Measurements from ENCODE around the gene KRTAP2-4.

DNA sequence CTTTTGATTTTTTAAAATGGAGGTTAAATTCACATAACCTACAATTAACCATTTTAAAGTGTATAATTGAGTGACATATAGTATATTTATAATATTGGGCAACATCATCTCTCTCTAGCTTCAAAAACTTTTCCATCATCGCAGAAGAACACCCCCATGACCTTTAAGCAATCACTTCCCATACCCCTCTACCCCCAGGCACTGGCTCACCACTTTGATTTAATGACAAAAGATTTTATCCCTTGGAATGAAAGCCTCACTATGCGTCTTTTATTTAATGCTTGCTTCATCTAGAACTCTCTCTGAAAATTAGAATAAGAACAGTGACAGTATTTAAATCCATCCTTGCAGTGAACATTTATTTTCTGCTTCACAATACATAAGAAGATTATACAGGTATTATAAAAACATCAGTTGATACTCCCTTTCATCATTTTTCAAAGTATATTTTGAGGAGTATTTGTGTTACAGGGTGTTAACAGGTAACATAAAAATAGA is 27.8 kb downstream of the KRTAP2-4 start:
- TF ChIP-seq, protein P1, sequence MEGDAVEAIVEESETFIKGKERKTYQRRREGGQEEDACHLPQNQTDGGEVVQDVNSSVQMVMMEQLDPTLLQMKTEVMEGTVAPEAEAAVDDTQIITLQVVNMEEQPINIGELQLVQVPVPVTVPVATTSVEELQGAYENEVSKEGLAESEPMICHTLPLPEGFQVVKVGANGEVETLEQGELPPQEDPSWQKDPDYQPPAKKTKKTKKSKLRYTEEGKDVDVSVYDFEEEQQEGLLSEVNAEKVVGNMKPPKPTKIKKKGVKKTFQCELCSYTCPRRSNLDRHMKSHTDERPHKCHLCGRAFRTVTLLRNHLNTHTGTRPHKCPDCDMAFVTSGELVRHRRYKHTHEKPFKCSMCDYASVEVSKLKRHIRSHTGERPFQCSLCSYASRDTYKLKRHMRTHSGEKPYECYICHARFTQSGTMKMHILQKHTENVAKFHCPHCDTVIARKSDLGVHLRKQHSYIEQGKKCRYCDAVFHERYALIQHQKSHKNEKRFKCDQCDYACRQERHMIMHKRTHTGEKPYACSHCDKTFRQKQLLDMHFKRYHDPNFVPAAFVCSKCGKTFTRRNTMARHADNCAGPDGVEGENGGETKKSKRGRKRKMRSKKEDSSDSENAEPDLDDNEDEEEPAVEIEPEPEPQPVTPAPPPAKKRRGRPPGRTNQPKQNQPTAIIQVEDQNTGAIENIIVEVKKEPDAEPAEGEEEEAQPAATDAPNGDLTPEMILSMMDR (conservative IDR thresholded peaks at IDR 0.05; ENCODE audit: low read depth, low read length): no peak
- TF ChIP-seq MAZ (IDR thresholded peaks at IDR 0.05; ENCODE audit: borderline replicate concordance, low read depth, low read length) (no peak), SMC3 (IDR thresholded peaks at IDR 0.05; ENCODE audit: low read depth, low read length) (no peak), CHD1 (IDR thresholded peaks at IDR 0.05; ENCODE audit: low read depth, low read length) (no peak), POLR2A (IDR thresholded peaks at IDR 0.05; ENCODE audit: low read depth, low read length) (no peak), FOS (IDR thresholded peaks at IDR 0.05; ENCODE audit: low read depth, low read length) (no peak), RFX5 (IDR thresholded peaks at IDR 0.05; ENCODE audit: low read depth, low read length) (no peak), USF2 (IDR thresholded peaks at IDR 0.05; ENCODE audit: low read depth, low read length) (no peak), MAFK (IDR thresholded peaks at IDR 0.05; ENCODE audit: low read depth, low read length) (no peak), CEBPB (IDR thresholded peaks at IDR 0.05; ENCODE audit: low read depth, low read length) (no peak), BHLHE40 (IDR thresholded peaks at IDR 0.05; ENCODE audit: low read depth, low read length) (no peak)
- TF ChIP-seq, protein P2, sequence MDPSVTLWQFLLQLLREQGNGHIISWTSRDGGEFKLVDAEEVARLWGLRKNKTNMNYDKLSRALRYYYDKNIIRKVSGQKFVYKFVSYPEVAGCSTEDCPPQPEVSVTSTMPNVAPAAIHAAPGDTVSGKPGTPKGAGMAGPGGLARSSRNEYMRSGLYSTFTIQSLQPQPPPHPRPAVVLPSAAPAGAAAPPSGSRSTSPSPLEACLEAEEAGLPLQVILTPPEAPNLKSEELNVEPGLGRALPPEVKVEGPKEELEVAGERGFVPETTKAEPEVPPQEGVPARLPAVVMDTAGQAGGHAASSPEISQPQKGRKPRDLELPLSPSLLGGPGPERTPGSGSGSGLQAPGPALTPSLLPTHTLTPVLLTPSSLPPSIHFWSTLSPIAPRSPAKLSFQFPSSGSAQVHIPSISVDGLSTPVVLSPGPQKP (IDR thresholded peaks at IDR 0.05; ENCODE audit: borderline replicate concordance, low read depth, low read length): no peak

Measured in IMR-90 (cell line).